Liver (tissue), 9 donors: ENCODE results near the gene C1QTNF3. TPM values are rescaled to one million over a fixed set of nuclear protein-coding genes. Genes with fewer than 3 reads are reported as not detected.
"Not testable (repeated sequence)": the region's sequence is repeated elsewhere in the genome, so short reads cannot be mapped to it uniquely, and the experiment has no call there.

Experiments
- DNase-seq: peaks from one replicate; pipeline ENCODE4 v3.0.0-alpha.2; 2017; ENCODE audit warnings: low spot score
- H3K27ac ChIP-seq, 2 donors: one replicate each; pipeline ENCODE4 v1.7.0; 2013; ENCODE audit warnings: inconsistent platforms in 2 of 2, low read length in 2 of 2, control low read depth in 1 of 2, low read depth in 1 of 2, mild to moderate bottlenecking in 1 of 2
- H3K27me3 ChIP-seq, 4 donors: one replicate each; pipeline versions ENCODE4 v1.6.1 to v1.7.0; 2013; ENCODE audit warnings: low read length in 3 of 4, inconsistent platforms in 1 of 4, mild to moderate bottlenecking in 1 of 4, moderate library complexity in 1 of 4; ENCODE audit not compliant: control insufficient read depth in 4 of 4, insufficient read depth in 4 of 4
- H3K36me3 ChIP-seq, 4 donors: one replicate each; pipeline versions ENCODE4 v1.6.1 to v1.7.0; 2013; ENCODE audit warnings: low read length in 3 of 4, mild to moderate bottlenecking in 3 of 4, low read depth in 1 of 4, moderate library complexity in 1 of 4; ENCODE audit not compliant: control insufficient read depth in 4 of 4, insufficient read depth in 3 of 4
- H3K4me1 ChIP-seq, 4 donors: one replicate each; pipeline versions ENCODE4 v1.6.1 to v1.7.0; 2013; ENCODE audit warnings: low read length in 3 of 4, mild to moderate bottlenecking in 3 of 4, moderate library complexity in 1 of 4; ENCODE audit not compliant: control insufficient read depth in 4 of 4, insufficient read depth in 4 of 4
- H3K4me3 ChIP-seq, 3 donors: one replicate each; pipeline versions ENCODE4 v1.6.1 to v1.7.0; 2013; ENCODE audit warnings: low read length in 3 of 3, control low read depth in 1 of 3, low read depth in 1 of 3, mild to moderate bottlenecking in 1 of 3
- H3K9ac ChIP-seq, 2 donors: one replicate each; pipeline ENCODE4 v1.7.0; 2013; ENCODE audit warnings: low read length in 2 of 2, mild to moderate bottlenecking in 2 of 2, moderate library complexity in 2 of 2, control low read depth in 1 of 2, low read depth in 1 of 2
- H3K9me3 ChIP-seq, 4 donors: one replicate each; pipeline versions ENCODE4 v1.6.1 to v1.7.0; 2013; ENCODE audit warnings: low read length in 3 of 4; ENCODE audit not compliant: control insufficient read depth in 4 of 4
- FOXA1 ChIP-seq: IDR thresholded peaks from 2 replicates; pipeline ENCODE4 v1.6.1; 2016; ENCODE audit warnings: antibody characterized with exemption
- HNF4G ChIP-seq: IDR thresholded peaks from 2 replicates; pipeline ENCODE4 v1.6.1; 2016; ENCODE audit warnings: antibody characterized with exemption
- JUND ChIP-seq, 2 donors: IDR thresholded peaks; 2 replicates each; pipeline ENCODE4 v1.6.1; 2016; ENCODE audit warnings: antibody characterized with exemption in 2 of 2
- NR2F2 ChIP-seq: IDR thresholded peaks from 2 replicates; pipeline ENCODE4 v1.6.1; 2016; ENCODE audit warnings: antibody characterized with exemption
- TAF1 ChIP-seq: conservative IDR thresholded peaks from 2 replicates; pipeline ENCODE4 v1.6.1; 2016; ENCODE audit warnings: antibody characterized with exemption, mild to moderate bottlenecking
- YY1 ChIP-seq: IDR thresholded peaks from 2 replicates; pipeline ENCODE4 v1.6.1; 2016; ENCODE audit warnings: antibody characterized with exemption, mild to moderate bottlenecking
- WGBS: extraction: QIAGEN DNeasy Blood & Tissue Kit; methylation state at CpG from one replicate; pipeline ENCODE4 v1.1.7; 2013; 5-methylcytosine and 5-hydroxymethylcytosine counted together
- polyA plus RNA-seq, 2 donors: library from polyadenylated mRNA; stranded (reverse) in 1 of 2; unstranded in 1 of 2; fragments of 200-250 nt in 1 of 2; fragments of >200 nt in 1 of 2; fragmentation: Nextera tagmentation in 1 of 2; extraction: Ambion mirVana in 1 of 2; gene quantifications; one replicate each; pipeline versions ENCODE4 v1.2.1 to v1.2.3, GENCODE V29; 2013 to 2015
- total RNA-seq, 2 donors: library from RNA; depleted of rRNA; stranded (reverse); fragments of >200 nt; gene quantifications; one replicate each; pipeline ENCODE4 v1.2.3, GENCODE V29; 2014
- TF ChIP-seq, protein P1 (sequence below): IDR thresholded peaks from 2 replicates; pipeline ENCODE4 v1.6.1; 2016; ENCODE audit warnings: antibody characterized with exemption, mild to moderate bottlenecking
- TF ChIP-seq, protein P2 (sequence below): IDR thresholded peaks from 2 replicates; pipeline ENCODE4 v1.6.1; 2016; ENCODE audit warnings: antibody characterized with exemption
- TF ChIP-seq, protein P3 (sequence below): IDR thresholded peaks from 2 replicates; pipeline ENCODE4 v1.6.1; 2016; ENCODE audit warnings: antibody characterized with exemption
- donor health status: healthy.
- donor health status: healthy.
- donor health status: healthy.
- donor health status: healthy.
- donor health status: healthy.

Gene C1QTNF3, protein sequence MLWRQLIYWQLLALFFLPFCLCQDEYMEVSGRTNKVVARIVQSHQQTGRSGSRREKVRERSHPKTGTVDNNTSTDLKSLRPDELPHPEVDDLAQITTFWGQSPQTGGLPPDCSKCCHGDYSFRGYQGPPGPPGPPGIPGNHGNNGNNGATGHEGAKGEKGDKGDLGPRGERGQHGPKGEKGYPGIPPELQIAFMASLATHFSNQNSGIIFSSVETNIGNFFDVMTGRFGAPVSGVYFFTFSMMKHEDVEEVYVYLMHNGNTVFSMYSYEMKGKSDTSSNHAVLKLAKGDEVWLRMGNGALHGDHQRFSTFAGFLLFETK
- 1 to 10 TPM; 3.1 to 6.2 TPM for total RNA-seq
- polyA plus RNA-seq: 1 to 10 TPM in 1 of 2 donors, under 1 TPM in 1; 0.81 to 1.8 TPM

DNA sequence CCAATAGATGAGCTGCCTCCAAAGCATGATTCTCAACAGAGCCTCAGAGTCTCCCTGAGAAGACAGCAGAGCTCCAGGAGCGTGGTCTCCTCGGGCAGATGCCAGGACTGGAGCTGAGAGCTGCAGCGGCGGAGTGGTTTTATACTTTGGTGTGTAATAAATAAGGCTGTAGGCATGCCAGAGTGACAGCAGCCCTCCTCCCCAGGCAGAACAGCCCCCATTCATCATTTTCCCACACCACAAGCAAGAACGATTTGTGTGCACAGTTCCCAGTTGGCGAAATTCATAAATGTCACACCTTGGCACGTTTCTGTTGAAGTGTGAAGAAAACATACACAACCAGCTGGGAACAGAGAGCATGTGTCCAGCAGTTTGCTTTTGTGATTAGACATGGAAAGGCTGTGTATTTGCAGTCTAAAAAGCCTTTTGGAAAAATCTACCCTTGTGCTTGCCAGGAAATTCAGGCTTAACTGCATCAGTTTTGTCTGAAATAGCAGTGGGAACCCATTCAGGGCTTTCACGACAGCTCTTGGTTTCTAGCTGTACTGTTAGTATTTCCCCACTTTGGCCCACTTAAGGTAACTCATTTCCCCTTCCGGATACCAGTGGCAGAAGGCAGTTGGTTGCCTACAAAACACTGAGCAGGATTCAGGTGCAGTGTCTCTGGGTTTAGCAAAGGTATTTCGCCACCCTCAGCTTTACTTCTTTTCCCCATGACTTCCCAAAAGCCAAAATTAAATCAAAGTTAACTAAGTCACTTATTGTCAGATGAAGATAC, at the start of gene C1QTNF3:
Gene C1QTNF3, minus strand, starts transcription at position 115 of the 778 bp plus-strand sequence. Its CDS starts 88 bp downstream, at position 27.
- H3K4me3 ChIP-seq: no peak within 1 kb of the TSS

DNA sequence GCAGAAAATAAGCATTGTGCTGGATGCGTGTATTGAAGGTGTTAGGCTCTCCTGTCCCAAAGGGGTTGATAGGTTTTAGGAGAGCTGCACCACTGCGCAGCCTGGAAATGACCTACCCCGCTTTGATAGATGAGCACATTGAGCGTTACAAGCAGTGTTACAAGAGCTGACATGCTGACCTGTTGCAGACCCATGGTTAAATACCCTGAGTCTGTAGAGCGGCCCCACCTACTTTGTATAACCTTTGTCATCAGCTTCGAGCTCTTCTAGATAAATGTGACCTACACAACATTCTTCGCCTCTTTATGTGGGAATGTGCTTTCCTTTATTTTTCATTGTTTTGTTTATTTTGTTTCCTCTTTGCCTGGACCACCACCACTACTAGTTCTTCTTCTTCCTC, 48.0 kb upstream of the C1QTNF3 start:
- not testable (repeated sequence) for H3K4me1 ChIP-seq, H3K9me3 ChIP-seq, H3K27me3 ChIP-seq, H3K36me3 ChIP-seq, DNase-seq, H3K9ac ChIP-seq, H3K4me3 ChIP-seq, H3K27ac ChIP-seq
- WGBS: 92% methylated on average over 7 of the region's 7 CpGs

More for the DNA sequence above, at the start of gene C1QTNF3:
- no peak within 1 kb of the TSS for H3K27ac ChIP-seq
- H3K4me1 ChIP-seq: peaks cover 3 to 24% (median 4%) of the 10 kb centered on the region in 4 donors
- H3K9me3 ChIP-seq: no peaks in the 10 kb centered on the region
- TF ChIP-seq, protein P1, sequence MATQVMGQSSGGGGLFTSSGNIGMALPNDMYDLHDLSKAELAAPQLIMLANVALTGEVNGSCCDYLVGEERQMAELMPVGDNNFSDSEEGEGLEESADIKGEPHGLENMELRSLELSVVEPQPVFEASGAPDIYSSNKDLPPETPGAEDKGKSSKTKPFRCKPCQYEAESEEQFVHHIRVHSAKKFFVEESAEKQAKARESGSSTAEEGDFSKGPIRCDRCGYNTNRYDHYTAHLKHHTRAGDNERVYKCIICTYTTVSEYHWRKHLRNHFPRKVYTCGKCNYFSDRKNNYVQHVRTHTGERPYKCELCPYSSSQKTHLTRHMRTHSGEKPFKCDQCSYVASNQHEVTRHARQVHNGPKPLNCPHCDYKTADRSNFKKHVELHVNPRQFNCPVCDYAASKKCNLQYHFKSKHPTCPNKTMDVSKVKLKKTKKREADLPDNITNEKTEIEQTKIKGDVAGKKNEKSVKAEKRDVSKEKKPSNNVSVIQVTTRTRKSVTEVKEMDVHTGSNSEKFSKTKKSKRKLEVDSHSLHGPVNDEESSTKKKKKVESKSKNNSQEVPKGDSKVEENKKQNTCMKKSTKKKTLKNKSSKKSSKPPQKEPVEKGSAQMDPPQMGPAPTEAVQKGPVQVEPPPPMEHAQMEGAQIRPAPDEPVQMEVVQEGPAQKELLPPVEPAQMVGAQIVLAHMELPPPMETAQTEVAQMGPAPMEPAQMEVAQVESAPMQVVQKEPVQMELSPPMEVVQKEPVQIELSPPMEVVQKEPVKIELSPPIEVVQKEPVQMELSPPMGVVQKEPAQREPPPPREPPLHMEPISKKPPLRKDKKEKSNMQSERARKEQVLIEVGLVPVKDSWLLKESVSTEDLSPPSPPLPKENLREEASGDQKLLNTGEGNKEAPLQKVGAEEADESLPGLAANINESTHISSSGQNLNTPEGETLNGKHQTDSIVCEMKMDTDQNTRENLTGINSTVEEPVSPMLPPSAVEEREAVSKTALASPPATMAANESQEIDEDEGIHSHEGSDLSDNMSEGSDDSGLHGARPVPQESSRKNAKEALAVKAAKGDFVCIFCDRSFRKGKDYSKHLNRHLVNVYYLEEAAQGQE: no peak
- TF ChIP-seq FOXA1: no peak
- TF ChIP-seq, protein P2, sequence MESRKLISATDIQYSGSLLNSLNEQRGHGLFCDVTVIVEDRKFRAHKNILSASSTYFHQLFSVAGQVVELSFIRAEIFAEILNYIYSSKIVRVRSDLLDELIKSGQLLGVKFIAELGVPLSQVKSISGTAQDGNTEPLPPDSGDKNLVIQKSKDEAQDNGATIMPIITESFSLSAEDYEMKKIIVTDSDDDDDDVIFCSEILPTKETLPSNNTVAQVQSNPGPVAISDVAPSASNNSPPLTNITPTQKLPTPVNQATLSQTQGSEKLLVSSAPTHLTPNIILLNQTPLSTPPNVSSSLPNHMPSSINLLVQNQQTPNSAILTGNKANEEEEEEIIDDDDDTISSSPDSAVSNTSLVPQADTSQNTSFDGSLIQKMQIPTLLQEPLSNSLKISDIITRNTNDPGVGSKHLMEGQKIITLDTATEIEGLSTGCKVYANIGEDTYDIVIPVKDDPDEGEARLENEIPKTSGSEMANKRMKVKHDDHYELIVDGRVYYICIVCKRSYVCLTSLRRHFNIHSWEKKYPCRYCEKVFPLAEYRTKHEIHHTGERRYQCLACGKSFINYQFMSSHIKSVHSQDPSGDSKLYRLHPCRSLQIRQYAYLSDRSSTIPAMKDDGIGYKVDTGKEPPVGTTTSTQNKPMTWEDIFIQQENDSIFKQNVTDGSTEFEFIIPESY: no peak
- TF ChIP-seq JUND (IDR thresholded peaks at IDR 0.05): no peak
- no peak for TF ChIP-seq TAF1
- no peak for TF ChIP-seq YY1
- no peak for TF ChIP-seq HNF4G
- TF ChIP-seq, protein P3, sequence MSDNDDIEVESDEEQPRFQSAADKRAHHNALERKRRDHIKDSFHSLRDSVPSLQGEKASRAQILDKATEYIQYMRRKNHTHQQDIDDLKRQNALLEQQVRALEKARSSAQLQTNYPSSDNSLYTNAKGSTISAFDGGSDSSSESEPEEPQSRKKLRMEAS: no peak
- TF ChIP-seq NR2F2: no peak
- H3K9ac ChIP-seq: no peak within 1 kb of the TSS
- no peaks in the 10 kb centered on the region for H3K27me3 ChIP-seq
- 75% methylated on average over 10 of the region's 10 CpGs for WGBS
- H3K36me3 ChIP-seq: no peaks in the 10 kb centered on the region
- DNase-seq: no peak

DNA sequence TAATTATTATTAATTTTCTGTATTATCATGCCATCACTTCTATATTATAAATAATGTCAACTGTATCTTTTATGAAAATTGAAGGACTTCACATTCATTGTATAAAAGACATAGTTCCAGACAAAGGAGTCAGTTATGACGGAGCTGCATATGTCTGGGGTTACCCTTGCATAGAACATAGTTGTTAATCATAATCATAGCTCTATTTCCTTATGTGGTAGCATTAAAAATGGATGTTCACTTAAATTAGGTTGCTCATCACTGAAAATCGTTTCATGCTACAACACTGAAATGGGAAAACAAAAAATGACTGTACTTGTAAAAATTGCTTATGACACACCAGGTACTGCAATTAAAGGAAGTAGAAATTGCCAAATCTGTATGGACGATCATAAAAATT, 46.8 kb upstream of the C1QTNF3 start:
- H3K4me3 ChIP-seq, H3K36me3 ChIP-seq, H3K4me1 ChIP-seq, H3K27ac ChIP-seq, H3K27me3 ChIP-seq, DNase-seq, H3K9me3 ChIP-seq, H3K9ac ChIP-seq: not testable (repeated sequence)
- WGBS: 93% methylated on average over 2 of the region's 3 CpGs

DNA sequence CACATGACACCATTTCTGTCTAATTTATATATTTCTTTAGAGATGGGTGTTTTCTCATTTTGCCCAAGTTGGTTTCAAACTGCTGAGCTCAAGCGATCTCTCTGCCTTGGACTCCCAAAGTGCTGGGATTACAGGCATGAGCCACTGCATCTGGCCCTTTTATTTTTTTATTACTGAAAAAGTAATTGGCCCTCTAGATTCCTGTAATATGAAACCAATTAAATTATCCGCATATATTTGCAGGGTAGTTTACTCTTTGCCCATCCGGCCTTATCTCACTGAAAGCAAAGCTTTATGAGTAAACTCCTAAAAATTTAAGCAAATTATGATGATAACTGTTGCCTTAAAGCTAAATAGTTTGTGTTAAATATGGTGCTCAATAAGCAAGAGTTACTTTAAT, 44.7 kb upstream of the C1QTNF3 start:
- not testable (repeated sequence) for H3K36me3 ChIP-seq, H3K4me3 ChIP-seq, DNase-seq, H3K4me1 ChIP-seq, H3K27ac ChIP-seq, H3K9me3 ChIP-seq, H3K27me3 ChIP-seq, H3K9ac ChIP-seq
- WGBS: 91% methylated on average over 2 of the region's 3 CpGs

DNA sequence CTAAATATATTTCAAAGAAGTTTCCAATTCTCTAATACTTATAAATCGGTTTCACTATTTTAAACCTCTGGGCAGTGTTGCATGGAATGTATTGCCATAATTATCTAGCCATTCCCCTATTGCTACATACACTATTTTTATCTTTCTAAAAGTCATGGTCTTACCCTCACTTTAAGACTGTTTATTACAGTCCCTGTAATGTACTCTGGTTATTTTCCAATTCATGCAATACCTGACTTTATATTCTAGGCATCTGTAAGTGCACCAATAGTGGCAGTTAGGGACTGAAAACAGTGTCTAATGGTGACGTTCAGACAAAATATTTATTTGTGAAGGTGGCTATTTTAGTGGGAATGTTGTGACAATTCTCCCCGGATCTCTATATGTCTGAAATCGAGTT, 40.9 kb upstream of the C1QTNF3 start:
- DNase-seq, H3K4me3 ChIP-seq, H3K9ac ChIP-seq, H3K9me3 ChIP-seq, H3K4me1 ChIP-seq, H3K27me3 ChIP-seq, H3K36me3 ChIP-seq, H3K27ac ChIP-seq: not testable (repeated sequence)
- 64% methylated on average over 4 of the region's 4 CpGs for WGBS
